Liver (tissue), 9 donors: Measurements from ENCODE around the gene POP4. TPM values are rescaled to one million over a fixed set of nuclear protein-coding genes. Genes with fewer than 3 reads are reported as not detected.

Source experiments
- DNase-seq: peaks from one replicate; pipeline ENCODE4 v3.0.0-alpha.2; 2017; ENCODE audit warnings: low spot score
- H3K27ac ChIP-seq, 2 donors: one replicate each; pipeline ENCODE4 v1.7.0; 2013; ENCODE audit warnings: inconsistent platforms in 2 of 2, low read length in 2 of 2, control low read depth in 1 of 2, low read depth in 1 of 2, mild to moderate bottlenecking in 1 of 2
- H3K27me3 ChIP-seq, 4 donors: one replicate each; pipeline versions ENCODE4 v1.6.1 to v1.7.0; 2013; ENCODE audit warnings: low read length in 3 of 4, inconsistent platforms in 1 of 4, mild to moderate bottlenecking in 1 of 4, moderate library complexity in 1 of 4; ENCODE audit not compliant: control insufficient read depth in 4 of 4, insufficient read depth in 4 of 4
- H3K36me3 ChIP-seq, 4 donors: one replicate each; pipeline versions ENCODE4 v1.6.1 to v1.7.0; 2013; ENCODE audit warnings: low read length in 3 of 4, mild to moderate bottlenecking in 3 of 4, low read depth in 1 of 4, moderate library complexity in 1 of 4; ENCODE audit not compliant: control insufficient read depth in 4 of 4, insufficient read depth in 3 of 4
- H3K4me1 ChIP-seq, 4 donors: one replicate each; pipeline versions ENCODE4 v1.6.1 to v1.7.0; 2013; ENCODE audit warnings: low read length in 3 of 4, mild to moderate bottlenecking in 3 of 4, moderate library complexity in 1 of 4; ENCODE audit not compliant: control insufficient read depth in 4 of 4, insufficient read depth in 4 of 4
- H3K4me3 ChIP-seq, 3 donors: one replicate each; pipeline versions ENCODE4 v1.6.1 to v1.7.0; 2013; ENCODE audit warnings: low read length in 3 of 3, control low read depth in 1 of 3, low read depth in 1 of 3, mild to moderate bottlenecking in 1 of 3
- H3K9ac ChIP-seq, 2 donors: one replicate each; pipeline ENCODE4 v1.7.0; 2013; ENCODE audit warnings: low read length in 2 of 2, mild to moderate bottlenecking in 2 of 2, moderate library complexity in 2 of 2, control low read depth in 1 of 2, low read depth in 1 of 2
- H3K9me3 ChIP-seq, 4 donors: one replicate each; pipeline versions ENCODE4 v1.6.1 to v1.7.0; 2013; ENCODE audit warnings: low read length in 3 of 4; ENCODE audit not compliant: control insufficient read depth in 4 of 4
- ATF3 ChIP-seq: IDR thresholded peaks from 2 replicates; pipeline ENCODE4 v1.6.1; 2016; ENCODE audit warnings: antibody characterized with exemption
- CTCF ChIP-seq: fragments of 150-350 bp; IDR thresholded peaks from 2 replicates; pipeline ENCODE4 v1.5.1; 2017; ENCODE audit warnings: improper control_type of control experiment, low read depth, low read length; ENCODE audit not compliant: missing input control
- EGR1 ChIP-seq, 2 donors: IDR thresholded peaks; 2 replicates each; pipeline ENCODE4 v1.6.1; 2016 to 2018; ENCODE audit warnings: antibody characterized with exemption in 2 of 2, low read depth in 2 of 2
- FOXA1 ChIP-seq: IDR thresholded peaks from 2 replicates; pipeline ENCODE4 v1.6.1; 2016; ENCODE audit warnings: antibody characterized with exemption
- FOXA2 ChIP-seq: IDR thresholded peaks from 2 replicates; pipeline ENCODE4 v1.6.1; 2016; ENCODE audit warnings: antibody characterized with exemption
- GABPA ChIP-seq, 2 donors: IDR thresholded peaks in 1 of 2; conservative IDR thresholded peaks in 1 of 2; 2 replicates each; pipeline ENCODE4 v1.6.1; 2016; ENCODE audit warnings: antibody characterized with exemption in 2 of 2, mild to moderate bottlenecking in 1 of 2, moderate library complexity in 1 of 2
- HNF4A ChIP-seq, 2 donors: conservative IDR thresholded peaks; 2 replicates each; pipeline ENCODE4 v1.6.1; 2016; ENCODE audit warnings: antibody characterized with exemption in 2 of 2, mild to moderate bottlenecking in 2 of 2
- JUND ChIP-seq, 2 donors: IDR thresholded peaks; 2 replicates each; pipeline ENCODE4 v1.6.1; 2016; ENCODE audit warnings: antibody characterized with exemption in 2 of 2
- MAX ChIP-seq: IDR thresholded peaks from 2 replicates; pipeline ENCODE4 v1.6.1; 2016; ENCODE audit warnings: antibody characterized with exemption
- NR2F2 ChIP-seq: IDR thresholded peaks from 2 replicates; pipeline ENCODE4 v1.6.1; 2016; ENCODE audit warnings: antibody characterized with exemption
- RAD21 ChIP-seq, 2 donors: IDR thresholded peaks; 2 replicates each; pipeline ENCODE4 v1.6.1; 2016; ENCODE audit warnings: antibody characterized with exemption in 2 of 2, mild to moderate bottlenecking in 2 of 2
- REST ChIP-seq: IDR thresholded peaks from 2 replicates; pipeline ENCODE4 v1.6.1; 2016; ENCODE audit warnings: antibody characterized with exemption, mild to moderate bottlenecking
- RXRA ChIP-seq, 2 donors: IDR thresholded peaks; 2 replicates each; pipeline ENCODE4 v1.6.1; 2017 to 2018; ENCODE audit warnings: antibody characterized with exemption in 2 of 2, mild to moderate bottlenecking in 1 of 2
- SP1 ChIP-seq: IDR thresholded peaks from 2 replicates; pipeline ENCODE4 v1.6.1; 2018; ENCODE audit warnings: antibody characterized with exemption, mild to moderate bottlenecking
- TAF1 ChIP-seq: conservative IDR thresholded peaks from 2 replicates; pipeline ENCODE4 v1.6.1; 2016; ENCODE audit warnings: antibody characterized with exemption, mild to moderate bottlenecking
- YY1 ChIP-seq: IDR thresholded peaks from 2 replicates; pipeline ENCODE4 v1.6.1; 2016; ENCODE audit warnings: antibody characterized with exemption, mild to moderate bottlenecking
- ZBTB33 ChIP-seq: IDR thresholded peaks from 2 replicates; pipeline ENCODE4 v1.6.1; 2016; ENCODE audit warnings: antibody characterized with exemption
- WGBS: extraction: QIAGEN DNeasy Blood & Tissue Kit; methylation state at CpG from one replicate; pipeline ENCODE4 v1.1.7; 2013; 5-methylcytosine and 5-hydroxymethylcytosine counted together
- polyA plus RNA-seq, 2 donors: library from polyadenylated mRNA; stranded (reverse) in 1 of 2; unstranded in 1 of 2; fragments of 200-250 nt in 1 of 2; fragments of >200 nt in 1 of 2; fragmentation: Nextera tagmentation in 1 of 2; extraction: Ambion mirVana in 1 of 2; gene quantifications; one replicate each; pipeline versions ENCODE4 v1.2.1 to v1.2.3, GENCODE V29; 2013 to 2015
- total RNA-seq, 2 donors: library from RNA; depleted of rRNA; stranded (reverse); fragments of >200 nt; gene quantifications; one replicate each; pipeline ENCODE4 v1.2.3, GENCODE V29; 2014
- donor health status: healthy.
- donor health status: healthy.
- donor health status: healthy.
- donor health status: healthy.
- donor health status: healthy.

POP4 gene
- total and polyA plus RNA-seq, 4 donors = 33.7 to 61.6 (median 38.9) TPM

- H3K9ac ChIP-seq = no peak overlapping the region
- peaks cover 0 to 7% (median 0%) of the 10 kb centered on the region in 4 donors for H3K27me3 ChIP-seq
- no peaks in the 10 kb centered on the region for H3K4me1 ChIP-seq
- TF ChIP-seq FOXA2 = no peak
- TF ChIP-seq FOXA1 = no peak
- TF ChIP-seq HNF4A (conservative IDR thresholded peaks at IDR 0.05) = no peak
- TF ChIP-seq CTCF = no peak
- 37% methylated on average over 5 of the region's 5 CpGs for WGBS
- H3K27ac ChIP-seq = no peak overlapping the region
- DNase-seq = no peak
- no peak overlapping the region for H3K4me3 ChIP-seq
- H3K36me3 ChIP-seq = no peaks in the 10 kb centered on the region
- H3K9me3 ChIP-seq = no peaks in the 10 kb centered on the region
Measured at GRCh38 chr19:29590278-29590677, 15.8 kb upstream of the POP4 start.

- 84% methylated on average over 3 of the region's 3 CpGs for WGBS
- no peaks in the 10 kb centered on the region for H3K9me3 ChIP-seq
- TF ChIP-seq TAF1 = no peak
- TF ChIP-seq ATF3 = no peak
- no peak for TF ChIP-seq SP1
- no peak for TF ChIP-seq JUND (IDR thresholded peaks at IDR 0.05)
- TF ChIP-seq RAD21 (IDR thresholded peaks at IDR 0.05) = no peak
- no peak for TF ChIP-seq FOXA2
- no peak for TF ChIP-seq NR2F2
- no peak for TF ChIP-seq EGR1 (IDR thresholded peaks at IDR 0.05; ENCODE audit: low read depth in 2 of 2)
- no peak for TF ChIP-seq REST
- no peak for TF ChIP-seq CTCF
- TF ChIP-seq FOXA1 = no peak
- no peak for TF ChIP-seq HNF4A (conservative IDR thresholded peaks at IDR 0.05)
- no peak for TF ChIP-seq ZBTB33
- no peak for TF ChIP-seq YY1
- TF ChIP-seq GABPA (IDR thresholded peaks at IDR 0.05 in 1 of 2, conservative IDR thresholded peaks at IDR 0.05 in 1 of 2) = no peak
- TF ChIP-seq RXRA (IDR thresholded peaks at IDR 0.05) = no peak
- TF ChIP-seq MAX = no peak
- peaks cover 0 to 7% (median 4%) of the 10 kb centered on the region in 4 donors for H3K27me3 ChIP-seq
- H3K4me1 ChIP-seq = no peaks in the 10 kb centered on the region
- no peak overlapping the region for H3K27ac ChIP-seq
- no peak overlapping the region for H3K9ac ChIP-seq
- DNase-seq = no peak
- H3K4me3 ChIP-seq = no peak overlapping the region
- H3K36me3 ChIP-seq = no peaks in the 10 kb centered on the region
Measured at GRCh38 chr19:29591670-29592069, 14.4 kb upstream of the POP4 start.
